HUES64 (cell line): ENCODE data around the gene BDNF.

Experiments
- H3K27ac ChIP-seq: 2 replicates; pipeline ENCODE4 v1.7.0; 2013; ENCODE audit warnings: low read depth, low read length, inconsistent platforms
- H3K27me3 ChIP-seq: 2 replicates; pipeline ENCODE4 v1.6.1; 2013; ENCODE audit warnings: mild to moderate bottlenecking, low read length; ENCODE audit not compliant: insufficient read depth
- H3K36me3 ChIP-seq: 2 replicates; pipeline ENCODE4 v1.6.1; 2013; ENCODE audit warnings: mild to moderate bottlenecking, low read length; ENCODE audit not compliant: insufficient read depth
- H3K4me1 ChIP-seq: 2 replicates; pipeline ENCODE4 v1.6.1; 2013; ENCODE audit warnings: mild to moderate bottlenecking, low read length, moderate library complexity; ENCODE audit not compliant: insufficient read depth
- H3K4me3 ChIP-seq: 2 replicates; pipeline ENCODE4 v1.5.1; 2013; ENCODE audit warnings: mild to moderate bottlenecking, low read length, moderate library complexity
- H3K9ac ChIP-seq: 2 replicates; pipeline ENCODE4 v1.6.1; 2013; ENCODE audit warnings: mild to moderate bottlenecking, low read depth, low read length
- H3K9me3 ChIP-seq: 2 replicates; pipeline ENCODE4 v1.6.1; 2013; ENCODE audit warnings: low read depth, low read length; ENCODE audit not compliant: insufficient read depth
- WGBS: fragments of 150-250, 120-280 bp; methylation state at CpG from one replicate; pipeline ENCODE4 v1.1.7; 2013; ENCODE audit warnings: missing lambda C conversion rate; 5-methylcytosine and 5-hydroxymethylcytosine counted together

Gene BDNF

DNA sequence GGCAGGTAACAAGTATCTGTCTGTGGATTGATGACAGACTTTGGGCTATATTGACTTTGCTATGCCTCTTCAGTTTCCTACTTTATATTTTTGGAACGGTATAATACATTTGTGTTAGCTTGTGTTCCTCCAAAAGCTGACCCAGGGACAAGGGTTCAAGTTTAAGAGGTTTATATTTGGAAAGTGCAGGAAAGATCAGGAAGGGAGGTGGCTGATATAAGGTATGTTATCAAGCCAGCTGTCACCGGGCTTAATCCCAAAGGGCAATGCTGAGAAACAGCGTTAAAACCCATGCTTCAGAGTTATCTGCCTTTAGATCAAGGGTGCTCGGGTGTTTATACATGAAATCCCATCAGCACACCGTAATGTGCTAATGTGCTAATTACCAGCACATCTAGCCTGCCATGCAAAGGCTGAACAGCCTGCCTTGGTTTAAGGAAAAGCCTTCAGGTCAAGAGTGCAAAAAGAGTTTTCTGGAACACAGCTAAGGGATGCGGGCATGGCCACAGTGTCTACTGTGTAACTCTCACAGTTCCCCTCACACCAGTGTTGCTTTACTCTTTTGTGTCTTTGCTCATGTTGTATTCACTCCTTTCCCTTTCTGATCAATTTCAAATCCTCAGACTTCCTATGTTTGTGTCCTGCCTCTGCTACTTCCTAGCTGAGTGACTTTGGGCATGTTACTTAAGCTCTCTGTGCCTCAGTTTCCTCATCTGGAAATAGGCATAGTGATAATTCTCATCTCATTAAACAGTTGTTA is 77.5 kb downstream of the BDNF start:
- no peaks in the 10 kb centered on the region for H3K9me3 ChIP-seq
- H3K4me1 ChIP-seq: peaks cover 1% of the 10 kb centered on the region; the same call in 1 of the 2 replicates
- no peak overlapping the region for H3K27ac ChIP-seq
- H3K9ac ChIP-seq: no peak overlapping the region
- no peak overlapping the region for H3K4me3 ChIP-seq
- WGBS: 92% methylated on average over 6 of the region's 6 CpGs
- H3K27me3 ChIP-seq: no peaks in the 10 kb centered on the region
- H3K36me3 ChIP-seq: peaks cover 81% of the 10 kb centered on the region

DNA sequence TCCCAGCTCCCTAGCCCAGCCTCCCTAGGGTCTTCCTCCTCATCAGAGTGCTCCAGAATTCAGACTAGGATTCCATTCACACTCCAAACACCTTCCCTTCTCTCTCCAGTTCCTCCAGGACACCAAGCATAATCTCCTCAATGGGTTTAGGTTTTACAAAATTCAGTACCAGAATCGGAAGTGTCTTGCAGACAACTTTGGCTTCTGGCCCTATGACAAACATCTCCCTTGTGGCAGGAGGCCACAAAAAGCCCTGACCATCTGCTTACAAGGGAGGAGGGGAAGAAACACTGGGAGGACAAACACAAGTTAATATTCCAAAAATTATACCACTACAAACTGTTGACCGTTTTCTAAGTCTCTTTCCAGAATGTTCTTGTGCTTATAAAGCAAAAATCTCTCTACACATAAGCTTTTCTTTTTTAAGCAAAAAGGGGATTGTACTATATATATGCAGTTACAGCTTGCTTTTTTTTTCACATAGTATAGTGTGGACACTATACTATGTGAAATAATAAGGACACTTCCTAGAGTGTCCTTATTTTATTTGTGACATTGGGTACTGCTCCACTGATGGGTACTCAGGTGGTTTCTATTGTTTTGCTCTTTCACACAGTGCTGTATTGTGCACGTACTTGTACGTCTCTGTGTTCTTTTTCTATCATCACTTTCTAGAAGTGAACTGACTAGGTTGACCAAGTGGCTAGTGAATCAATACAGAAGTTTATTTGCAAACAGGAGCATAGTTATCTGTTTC is 78.7 kb downstream of the BDNF start:
- peaks cover 82% of the 10 kb centered on the region for H3K36me3 ChIP-seq
- H3K4me1 ChIP-seq: no peaks in the 10 kb centered on the region; the same call in 1 of the 2 replicates
- 89% methylated on average over 4 of the region's 4 CpGs for WGBS
- no peak overlapping the region for H3K27ac ChIP-seq
- no peaks in the 10 kb centered on the region for H3K9me3 ChIP-seq
- no peak overlapping the region for H3K4me3 ChIP-seq
- no peaks in the 10 kb centered on the region for H3K27me3 ChIP-seq
- no peak overlapping the region for H3K9ac ChIP-seq

DNA sequence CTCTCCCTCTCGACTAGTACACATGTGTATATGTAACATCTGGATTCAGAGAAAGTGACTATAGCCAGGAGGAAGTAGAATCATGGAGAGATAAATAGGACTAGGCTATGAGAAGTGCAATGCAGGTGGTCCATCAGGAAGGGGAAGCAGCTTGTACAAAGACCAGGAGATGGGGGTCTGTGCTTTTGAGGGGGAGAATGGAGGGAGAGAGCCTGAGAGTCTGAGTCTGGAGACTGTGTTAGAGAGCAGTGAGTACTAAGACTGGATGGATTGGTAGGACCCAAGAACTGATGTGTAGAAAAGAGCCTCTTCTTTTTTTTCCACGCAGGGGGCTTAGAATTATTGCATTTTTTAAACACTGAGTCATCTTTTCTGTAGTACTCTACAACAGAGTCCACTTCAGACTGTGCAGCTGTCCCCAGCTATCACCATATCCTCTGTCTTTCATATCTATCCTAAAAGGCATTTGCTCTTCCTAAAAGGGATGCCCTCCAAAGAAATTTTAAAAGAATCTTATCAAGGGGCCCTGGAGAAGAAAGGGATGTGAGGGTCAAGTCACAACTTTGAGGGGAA is 80.4 kb downstream of the BDNF start:
- Histone ChIP-seq H3K36me3 (peaks cover 94% of the 10 kb centered on the region), H3K9ac (no peak overlapping the region), H3K27ac (no peak overlapping the region), H3K4me3 (no peak overlapping the region), H3K4me1 (no peaks in the 10 kb centered on the region), H3K27me3 (no peaks in the 10 kb centered on the region), H3K9me3 (no peaks in the 10 kb centered on the region)
- WGBS: 96% methylated on average over 1 of the region's 2 CpGs

DNA sequence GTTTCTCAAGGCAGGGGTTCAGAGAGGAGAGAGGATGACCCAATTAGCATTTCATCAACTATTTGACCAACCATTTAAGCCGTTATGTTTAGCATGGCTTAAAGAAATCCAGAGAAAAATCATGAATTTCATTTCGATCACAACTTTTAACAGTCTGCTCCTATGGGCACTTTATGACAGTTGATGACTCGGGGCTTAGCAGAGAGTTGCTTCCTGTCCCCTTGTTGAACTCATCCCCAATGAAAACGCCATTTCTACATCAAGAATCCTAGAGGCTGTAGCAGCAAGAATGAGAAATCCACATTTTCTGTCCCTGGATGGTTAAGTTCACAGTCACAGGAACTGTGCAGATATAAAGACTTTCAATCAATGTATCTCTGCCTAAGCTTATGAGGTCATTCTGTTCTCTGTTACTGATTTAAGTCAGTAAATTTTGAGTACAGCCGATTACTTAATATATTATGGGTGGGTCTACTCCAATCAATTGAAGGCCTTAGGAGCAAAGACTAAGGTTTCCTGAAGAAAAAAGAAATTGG is 81.1 kb downstream of the BDNF start:
- H3K36me3 ChIP-seq: peaks cover 87% of the 10 kb centered on the region
- H3K27ac ChIP-seq: no peak overlapping the region
- H3K9me3 ChIP-seq: no peaks in the 10 kb centered on the region
- WGBS: 95% methylated on average over 5 of the region's 5 CpGs
- H3K4me3 ChIP-seq: no peak overlapping the region
- H3K9ac ChIP-seq: no peak overlapping the region
- H3K4me1 ChIP-seq: no peaks in the 10 kb centered on the region
- no peaks in the 10 kb centered on the region for H3K27me3 ChIP-seq

GRCh38 chr11:27618281-27618915 is 81.9 kb downstream of the BDNF start:
- Histone ChIP-seq H3K27ac (no peak overlapping the region), H3K9me3 (no peaks in the 10 kb centered on the region), H3K27me3 (no peaks in the 10 kb centered on the region), H3K4me3 (no peak overlapping the region), H3K36me3 (peaks cover 80% of the 10 kb centered on the region), H3K4me1 (no peaks in the 10 kb centered on the region), H3K9ac (no peak overlapping the region)
- 89% methylated on average over 1 of the region's 2 CpGs for WGBS

- Histone ChIP-seq H3K4me1 (no peaks in the 10 kb centered on the region), H3K27me3 (no peaks in the 10 kb centered on the region), H3K9me3 (no peaks in the 10 kb centered on the region), H3K4me3 (no peak overlapping the region), H3K9ac (no peak overlapping the region), H3K36me3 (peaks cover 63% of the 10 kb centered on the region), H3K27ac (no peak overlapping the region)
- 45% methylated on average over 2 of the region's 2 CpGs for WGBS
Observed at GRCh38 chr11:27616711-27617110, 83.5 kb downstream of the BDNF start.

DNA sequence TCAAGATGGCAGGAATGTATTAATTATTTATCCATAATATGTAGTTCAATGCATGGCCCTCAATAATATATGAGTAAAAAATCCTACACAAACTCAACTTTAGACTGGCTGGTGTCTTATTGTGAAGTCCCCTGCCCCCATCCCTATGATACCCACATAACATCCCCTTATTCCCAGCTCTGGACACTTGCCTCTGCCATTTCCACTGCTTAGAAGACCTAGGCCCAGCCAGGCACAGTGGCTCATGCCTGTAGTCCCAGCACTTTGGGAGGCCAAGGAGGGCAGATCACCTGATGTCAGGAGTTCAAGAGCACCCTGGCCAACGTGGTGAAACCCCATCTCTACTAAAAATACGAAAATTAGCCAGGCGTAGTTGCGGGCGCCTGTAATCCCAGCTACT is 84.4 kb downstream of the BDNF start:
- no peaks in the 10 kb centered on the region for H3K27me3 ChIP-seq
- peaks cover 55% of the 10 kb centered on the region for H3K36me3 ChIP-seq
- no peak overlapping the region for H3K27ac ChIP-seq
- H3K9ac ChIP-seq: no peak overlapping the region
- H3K4me3 ChIP-seq: no peak overlapping the region
- WGBS: 97% methylated on average over 5 of the region's 5 CpGs
- no peaks in the 10 kb centered on the region for H3K9me3 ChIP-seq
- no peaks in the 10 kb centered on the region for H3K4me1 ChIP-seq

- H3K27ac ChIP-seq: no peak overlapping the region
- H3K9me3 ChIP-seq: no peaks in the 10 kb centered on the region
- no peaks in the 10 kb centered on the region for H3K4me1 ChIP-seq
- peaks cover 37% of the 10 kb centered on the region for H3K36me3 ChIP-seq
- no peak overlapping the region for H3K9ac ChIP-seq
- no peaks in the 10 kb centered on the region for H3K27me3 ChIP-seq
- no peak overlapping the region for H3K4me3 ChIP-seq
Observed at GRCh38 chr11:27614092-27614491, 86.2 kb downstream of the BDNF start.

DNA sequence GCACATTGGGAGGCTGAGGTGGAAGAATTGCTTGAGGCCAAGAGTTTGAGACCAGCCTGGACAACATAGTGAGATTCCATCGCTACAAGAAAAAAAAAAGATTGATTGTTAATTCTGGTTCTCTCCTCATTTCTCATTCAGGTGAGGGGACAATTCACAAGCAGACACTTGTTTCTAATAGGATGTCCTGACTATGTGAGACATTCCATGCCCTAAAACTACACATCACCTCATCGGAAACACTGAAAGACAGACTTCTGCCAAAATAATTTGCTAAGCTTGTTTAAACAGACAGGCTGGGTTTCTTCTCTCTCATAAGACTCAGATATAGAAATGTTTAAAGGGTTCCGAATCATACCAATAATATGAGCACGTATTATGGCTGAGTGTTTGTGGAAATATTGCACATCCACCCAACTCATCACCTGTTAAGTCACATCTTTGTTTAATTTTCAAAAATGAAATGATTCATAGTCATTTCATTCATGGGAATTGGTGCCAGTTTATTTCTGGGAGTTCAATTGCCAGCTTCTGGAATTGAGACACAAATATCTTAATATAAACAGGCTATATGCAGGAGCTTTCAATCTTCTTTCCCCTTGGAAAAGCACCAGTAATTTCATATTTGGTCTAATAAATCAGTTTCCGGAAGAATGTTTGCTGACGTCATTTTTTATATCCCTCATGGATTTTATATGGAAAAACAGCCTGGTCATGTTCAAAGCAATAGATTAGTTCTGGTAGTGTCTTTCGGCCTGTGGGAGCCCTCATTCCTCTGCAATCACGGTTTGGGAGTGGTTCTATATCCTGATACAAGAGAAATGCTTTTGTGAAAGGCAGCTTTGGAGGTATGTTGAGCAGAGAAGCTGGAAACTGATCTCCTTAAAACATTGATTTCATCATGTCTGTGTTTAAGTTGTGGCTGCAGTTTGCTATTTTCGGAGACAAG is 87.0 kb downstream of the BDNF start:
- 94% methylated on average over 6 of the region's 9 CpGs for WGBS

GRCh38 chr11:27611947-27612455 is 88.3 kb downstream of the BDNF start:
- no peak overlapping the region for H3K27ac ChIP-seq
- H3K9ac ChIP-seq: no peak overlapping the region
- H3K9me3 ChIP-seq: no peaks in the 10 kb centered on the region
- 75% methylated on average over 3 of the region's 3 CpGs for WGBS
- H3K36me3 ChIP-seq: peaks cover 16% of the 10 kb centered on the region
- H3K4me1 ChIP-seq: no peaks in the 10 kb centered on the region
- H3K27me3 ChIP-seq: no peaks in the 10 kb centered on the region
- no peak overlapping the region for H3K4me3 ChIP-seq

More for the DNA sequence above, 87.0 kb downstream of the BDNF start:
- H3K4me3 ChIP-seq: no peak overlapping the region
- H3K4me1 ChIP-seq: no peaks in the 10 kb centered on the region
- no peaks in the 10 kb centered on the region for H3K9me3 ChIP-seq
- H3K36me3 ChIP-seq: peaks cover 28% of the 10 kb centered on the region
- H3K9ac ChIP-seq: no peak overlapping the region
- H3K27ac ChIP-seq: no peak overlapping the region
- no peaks in the 10 kb centered on the region for H3K27me3 ChIP-seq
